Measurements from ENCODE around the gene CACNA1H.
"Not testable (repeated sequence)": the region's sequence is repeated elsewhere in the genome, so short reads cannot be mapped to it uniquely, and the experiment has no call there.

The CACNA1H gene

DNA sequence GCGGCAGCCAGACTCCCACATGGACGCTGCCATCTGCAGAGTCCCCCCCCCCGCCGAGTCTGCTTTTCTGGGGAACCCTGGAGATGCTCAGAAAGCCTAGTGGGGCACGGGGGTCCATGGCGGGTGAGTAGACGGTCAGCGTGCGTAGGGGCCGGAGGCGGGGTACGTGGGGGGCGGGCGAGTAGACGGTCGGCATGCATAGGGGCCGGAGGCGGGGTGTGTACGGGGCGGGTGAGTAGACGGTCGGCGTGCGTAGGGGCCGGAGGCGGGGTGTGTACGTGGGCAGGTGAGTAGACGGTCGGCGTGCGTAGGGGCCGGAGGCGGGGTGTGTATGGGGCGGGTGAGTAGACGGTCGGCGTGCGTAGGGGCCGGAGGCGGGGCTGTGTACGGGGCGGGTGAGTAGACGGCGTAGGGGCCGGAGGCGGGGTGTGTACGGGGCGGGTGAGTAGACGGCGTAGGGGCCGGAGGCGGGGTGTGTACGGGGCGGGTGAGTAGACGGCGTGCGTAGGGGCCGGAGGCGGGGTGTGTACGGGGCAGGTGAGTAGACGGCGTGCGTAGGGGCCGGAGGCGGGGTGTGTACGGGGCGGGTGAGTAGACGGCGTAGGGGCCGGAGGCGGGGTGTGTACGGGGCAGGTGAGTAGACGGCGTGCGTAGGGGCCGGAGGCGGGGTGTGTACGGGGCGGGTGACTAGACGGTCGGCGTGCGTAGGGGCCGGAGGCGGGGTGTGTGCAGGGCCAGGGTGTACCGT lies 32.7 kb downstream of the CACNA1H start:
- not testable (repeated sequence) for H3K79me1 ChIP-seq (replicated peaks; ENCODE audit: low read length, poor library complexity, severe bottlenecking); H3K4ac ChIP-seq (ENCODE audit: low read depth in 1 of 2, low read length in 2 of 2); H4K91ac ChIP-seq (ENCODE audit: low read length); H3K9ac ChIP-seq (ENCODE audit: low read length); H3K9me3 ChIP-seq (ENCODE audit: control insufficient read depth, low read length); H3K36me3 ChIP-seq (ENCODE audit: control insufficient read depth in 1 of 2, insufficient read depth in 2 of 2, low read depth in 1 of 2, low read length in 2 of 2); H2BK120ac ChIP-seq (ENCODE audit: low read depth, low read length); H4K8ac ChIP-seq (ENCODE audit: low read length); H3K18ac ChIP-seq (ENCODE audit: low read depth in 1 of 2, low read length in 2 of 2); H2AFZ ChIP-seq (ENCODE audit: low read depth, low read length); H2BK15ac ChIP-seq (ENCODE audit: low read depth, poor library complexity, severe bottlenecking); H3K23ac ChIP-seq (ENCODE audit: low read length in 2 of 2); H3K4me3 ChIP-seq (ENCODE audit: insufficient read depth in 1 of 2, low read depth in 1 of 2, low read length in 2 of 2); H2BK12ac ChIP-seq (ENCODE audit: low read length in 2 of 2); H3K4me2 ChIP-seq (ENCODE audit: low read length, poor library complexity, severe bottlenecking); H3K27ac ChIP-seq (ENCODE audit: low read length, poor library complexity, severe bottlenecking); H3K14ac ChIP-seq (ENCODE audit: low read length in 2 of 2); DNase-seq; H2BK5ac ChIP-seq (ENCODE audit: low read depth, low read length, poor library complexity, severe bottlenecking); H2AK5ac ChIP-seq (ENCODE audit: low read length, severe bottlenecking)
- 91% methylated on average over 45 of the region's 86 CpGs for WGBS
- Histone ChIP-seq H3K27me3 (ENCODE audit: control insufficient read depth in 1 of 2, insufficient read depth in 1 of 2, low read length in 2 of 2) (peaks cover 0 to 32% of the 10 kb centered on the region in 2 experiments), H3K4me1 (ENCODE audit: control insufficient read depth, insufficient read depth, low read depth, low read length) (peaks cover 39% of the 10 kb centered on the region)

DNA sequence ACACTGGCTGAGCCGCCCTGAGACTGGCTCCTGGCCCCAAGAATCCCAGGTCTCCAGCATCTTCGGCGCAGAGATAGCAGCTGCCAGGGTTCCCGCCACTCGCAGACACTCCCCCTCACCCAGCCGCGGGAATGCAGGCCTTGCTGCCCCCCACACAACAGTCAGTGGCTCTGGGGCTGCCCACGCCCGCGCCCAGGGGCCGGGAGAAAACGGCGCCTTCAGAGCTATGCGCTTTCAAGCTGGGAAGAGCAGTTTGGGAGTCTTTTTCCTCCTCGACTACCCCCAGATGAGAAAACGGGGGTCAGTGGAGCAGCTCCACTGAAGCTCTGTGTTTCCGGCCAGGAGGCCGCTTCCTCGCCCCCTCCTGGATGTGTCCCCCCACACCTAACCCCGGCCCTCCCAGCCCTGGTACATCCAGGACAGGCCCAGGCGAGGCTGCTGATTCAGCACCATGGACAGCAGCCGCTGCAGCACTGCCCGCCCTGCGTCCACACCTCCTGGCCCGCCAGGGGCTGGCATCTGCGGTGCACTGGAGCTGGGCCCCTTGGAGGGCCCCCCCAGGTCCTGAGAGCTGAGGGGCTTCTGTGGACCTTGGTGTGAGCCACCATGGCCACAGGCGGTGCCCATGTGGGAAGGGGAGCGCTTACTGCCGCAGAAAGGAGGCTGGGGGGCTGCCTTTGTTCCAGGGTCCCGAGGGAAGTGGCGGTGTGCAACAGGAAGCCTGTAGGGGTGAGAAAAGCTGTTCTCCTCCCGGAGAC lies 35.7 kb downstream of the CACNA1H start:
- Histone ChIP-seq H2BK5ac (ENCODE audit: low read depth, low read length, poor library complexity, severe bottlenecking) (no peak overlapping the region), H3K14ac (ENCODE audit: low read length in 2 of 2) (no peak overlapping the region), H3K4me3 (ENCODE audit: insufficient read depth in 1 of 2, low read depth in 1 of 2, low read length in 2 of 2) (no peak overlapping the region), H3K36me3 (ENCODE audit: control insufficient read depth in 1 of 2, insufficient read depth in 2 of 2, low read depth in 1 of 2, low read length in 2 of 2) (peaks cover 0 to 4% of the 10 kb centered on the region in 2 experiments), H2BK12ac (ENCODE audit: low read length in 2 of 2) (no peak overlapping the region), H2BK15ac (ENCODE audit: low read depth, poor library complexity, severe bottlenecking) (no peak overlapping the region), H4K8ac (ENCODE audit: low read length) (no peak overlapping the region), H3K4ac (ENCODE audit: low read depth in 1 of 2, low read length in 2 of 2) (no peak overlapping the region), H3K23ac (ENCODE audit: low read length in 2 of 2) (no peak overlapping the region), H3K9ac (ENCODE audit: low read length) (no peak overlapping the region), H2AK5ac (ENCODE audit: low read length, severe bottlenecking) (no peak overlapping the region), H2AFZ (ENCODE audit: low read depth, low read length) (no peak overlapping the region), H3K4me1 (ENCODE audit: control insufficient read depth, insufficient read depth, low read depth, low read length) (peaks cover 11% of the 10 kb centered on the region), H3K18ac (ENCODE audit: low read depth in 1 of 2, low read length in 2 of 2) (no peak overlapping the region), H3K79me1 (replicated peaks; ENCODE audit: low read length, poor library complexity, severe bottlenecking) (no peaks in the 10 kb centered on the region), H3K27me3 (ENCODE audit: control insufficient read depth in 1 of 2, insufficient read depth in 1 of 2, low read length in 2 of 2) (peaks cover 0 to 35% of the 10 kb centered on the region in 2 experiments), H2BK120ac (ENCODE audit: low read depth, low read length) (no peak overlapping the region), H3K9me3 (ENCODE audit: control insufficient read depth, low read length) (no peaks in the 10 kb centered on the region), H3K4me2 (ENCODE audit: low read length, poor library complexity, severe bottlenecking) (no peak overlapping the region), H4K91ac (ENCODE audit: low read length) (no peak overlapping the region), H3K27ac (ENCODE audit: low read length, poor library complexity, severe bottlenecking) (no peak overlapping the region)
- 67% methylated on average over 32 of the region's 32 CpGs for WGBS
- DNase-seq = peak; percentile 24

DNA sequence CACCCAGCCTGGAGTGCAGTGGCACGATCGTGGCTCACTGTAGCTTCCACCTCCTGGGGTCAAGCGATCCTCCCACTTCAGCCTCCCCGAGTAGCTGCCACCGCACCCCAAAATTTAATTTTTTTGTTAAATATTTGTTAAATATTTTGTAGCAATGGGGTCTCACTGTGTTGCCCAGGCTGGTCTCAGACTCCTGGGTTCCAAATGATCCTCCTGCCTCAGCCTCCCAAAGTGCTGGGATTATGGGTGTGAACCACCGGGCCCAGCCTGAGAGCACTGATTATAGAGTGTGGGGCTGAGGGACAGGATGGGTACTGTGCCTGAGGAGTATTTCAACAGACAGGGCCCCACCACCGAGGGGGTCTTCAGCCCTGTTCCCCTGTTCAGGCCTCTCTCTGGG lies 36.5 kb downstream of the CACNA1H start:
- Histone ChIP-seq H3K4me3 (ENCODE audit: insufficient read depth in 1 of 2, low read depth in 1 of 2, low read length in 2 of 2) (no peak overlapping the region), H2AFZ (ENCODE audit: low read depth, low read length) (no peak overlapping the region), H2BK12ac (ENCODE audit: low read length in 2 of 2) (no peak overlapping the region), H3K36me3 (ENCODE audit: control insufficient read depth in 1 of 2, insufficient read depth in 2 of 2, low read depth in 1 of 2, low read length in 2 of 2) (no peaks in the 10 kb centered on the region), H2AK5ac (ENCODE audit: low read length, severe bottlenecking) (no peak overlapping the region), H3K23ac (ENCODE audit: low read length in 2 of 2) (no peak overlapping the region), H3K79me1 (replicated peaks; ENCODE audit: low read length, poor library complexity, severe bottlenecking) (no peaks in the 10 kb centered on the region), H3K14ac (ENCODE audit: low read length in 2 of 2) (no peak overlapping the region), H3K4me1 (ENCODE audit: control insufficient read depth, insufficient read depth, low read depth, low read length) (peaks cover 3% of the 10 kb centered on the region), H2BK5ac (ENCODE audit: low read depth, low read length, poor library complexity, severe bottlenecking) (no peak overlapping the region), H2BK120ac (ENCODE audit: low read depth, low read length) (no peak overlapping the region), H3K18ac (ENCODE audit: low read depth in 1 of 2, low read length in 2 of 2) (no peak overlapping the region), H3K9ac (ENCODE audit: low read length) (no peak overlapping the region), H4K91ac (ENCODE audit: low read length) (no peak overlapping the region), H4K8ac (ENCODE audit: low read length) (no peak overlapping the region), H3K9me3 (ENCODE audit: control insufficient read depth, low read length) (no peaks in the 10 kb centered on the region), H3K27me3 (ENCODE audit: control insufficient read depth in 1 of 2, insufficient read depth in 1 of 2, low read length in 2 of 2) (peaks cover 0 to 27% of the 10 kb centered on the region in 2 experiments), H3K4me2 (ENCODE audit: low read length, poor library complexity, severe bottlenecking) (no peak overlapping the region), H2BK15ac (ENCODE audit: low read depth, poor library complexity, severe bottlenecking) (no peak overlapping the region), H3K4ac (ENCODE audit: low read depth in 1 of 2, low read length in 2 of 2) (no peak overlapping the region), H3K27ac (ENCODE audit: low read length, poor library complexity, severe bottlenecking) (no peak overlapping the region)
- no peak for DNase-seq
- 88% methylated on average over 2 of the region's 7 CpGs for WGBS

DNA sequence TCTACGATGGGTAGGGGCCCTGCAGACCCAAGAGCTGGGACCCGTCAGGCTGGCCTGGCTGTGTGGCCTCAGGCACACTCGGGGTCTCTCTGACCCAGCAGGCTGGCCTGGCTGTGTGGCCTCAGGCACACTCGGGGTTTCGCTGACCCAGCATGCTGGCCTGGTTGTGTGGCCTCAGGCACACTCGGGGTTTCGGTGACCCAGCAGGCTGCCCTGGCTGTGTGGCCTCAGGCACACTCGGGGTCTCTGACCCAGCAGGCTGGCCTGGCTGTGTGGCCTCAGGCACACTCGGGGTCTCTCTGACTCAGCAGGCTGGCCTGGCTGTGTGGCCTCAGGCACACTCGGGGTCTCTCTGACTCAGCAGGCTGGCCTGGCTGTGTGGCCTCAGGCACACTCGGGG lies 37.9 kb downstream of the CACNA1H start:
- H3K23ac ChIP-seq (ENCODE audit: low read length in 2 of 2); H3K14ac ChIP-seq (ENCODE audit: low read length in 2 of 2); H4K8ac ChIP-seq (ENCODE audit: low read length); H2BK120ac ChIP-seq (ENCODE audit: low read depth, low read length); H3K4ac ChIP-seq (ENCODE audit: low read depth in 1 of 2, low read length in 2 of 2); H3K9me3 ChIP-seq (ENCODE audit: control insufficient read depth, low read length); H2AK5ac ChIP-seq (ENCODE audit: low read length, severe bottlenecking); H3K4me3 ChIP-seq (ENCODE audit: insufficient read depth in 1 of 2, low read depth in 1 of 2, low read length in 2 of 2); H2BK12ac ChIP-seq (ENCODE audit: low read length in 2 of 2); H3K79me1 ChIP-seq (replicated peaks; ENCODE audit: low read length, poor library complexity, severe bottlenecking); H3K9ac ChIP-seq (ENCODE audit: low read length); DNase-seq; H3K36me3 ChIP-seq (ENCODE audit: control insufficient read depth in 1 of 2, insufficient read depth in 2 of 2, low read depth in 1 of 2, low read length in 2 of 2); H3K4me1 ChIP-seq (ENCODE audit: control insufficient read depth, insufficient read depth, low read depth, low read length); H3K4me2 ChIP-seq (ENCODE audit: low read length, poor library complexity, severe bottlenecking); H4K91ac ChIP-seq (ENCODE audit: low read length); H2AFZ ChIP-seq (ENCODE audit: low read depth, low read length); H3K27ac ChIP-seq (ENCODE audit: low read length, poor library complexity, severe bottlenecking); H3K18ac ChIP-seq (ENCODE audit: low read depth in 1 of 2, low read length in 2 of 2); H2BK5ac ChIP-seq (ENCODE audit: low read depth, low read length, poor library complexity, severe bottlenecking); H2BK15ac ChIP-seq (ENCODE audit: low read depth, poor library complexity, severe bottlenecking): not testable (repeated sequence)
- WGBS = 78% methylated on average over 10 of the region's 11 CpGs
- peaks cover 0 to 30% of the 10 kb centered on the region in 2 experiments for H3K27me3 ChIP-seq (ENCODE audit: control insufficient read depth in 1 of 2, insufficient read depth in 1 of 2, low read length in 2 of 2)
